ENCODE data around the gene SSBP3. TPM values are rescaled to one million over a fixed set of nuclear protein-coding genes. Genes with fewer than 3 reads are reported as not detected.

The SSBP3 gene
- total and polyA plus RNA-seq, 8 donors, result 33.0 to 129 (median 112) TPM

DNA sequence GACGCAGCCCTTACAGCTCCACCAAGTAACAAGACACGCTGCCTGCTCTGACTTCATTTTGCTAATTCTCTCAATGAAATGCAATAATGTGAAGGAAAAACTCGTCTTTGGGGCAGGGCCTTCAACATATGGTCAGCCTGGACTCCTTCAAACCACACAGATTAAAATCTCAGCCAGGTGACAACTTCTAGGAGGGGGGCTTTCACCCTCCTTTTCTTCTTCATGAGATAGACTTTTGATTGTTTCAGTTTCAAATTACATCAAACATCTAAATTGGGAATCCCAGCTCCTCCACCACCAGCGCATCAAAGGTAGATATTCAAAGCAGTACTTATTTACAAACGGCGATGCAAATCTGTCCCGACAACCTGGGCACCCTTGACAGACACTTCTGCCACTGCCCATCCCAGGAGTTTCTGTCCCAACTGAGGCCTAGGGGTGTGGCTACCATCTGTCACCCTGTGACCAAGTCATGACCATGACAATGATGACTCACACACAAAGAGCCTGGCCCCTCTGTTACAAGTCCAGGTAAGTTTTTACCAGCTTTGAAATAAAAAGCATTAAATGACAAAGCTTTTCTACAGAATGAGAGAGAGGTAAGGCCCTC, 29.7 kb downstream of the SSBP3 start:
- Histone ChIP-seq H3K36me3 (no peaks in the 10 kb centered on the region), H3K9me3 (no peaks in the 10 kb centered on the region), H3K27ac (no peak overlapping the region), H3K4me3 (no peak overlapping the region), H3K27me3 (no peaks in the 10 kb centered on the region), H3K4me1 (peaks cover 12 to 47% of the 10 kb centered on the region in 2 donors)
- no peak for DNase-seq
- intact Hi-C loops (cut with DNase I), result no loop called here
- TF ChIP-seq, protein P1, sequence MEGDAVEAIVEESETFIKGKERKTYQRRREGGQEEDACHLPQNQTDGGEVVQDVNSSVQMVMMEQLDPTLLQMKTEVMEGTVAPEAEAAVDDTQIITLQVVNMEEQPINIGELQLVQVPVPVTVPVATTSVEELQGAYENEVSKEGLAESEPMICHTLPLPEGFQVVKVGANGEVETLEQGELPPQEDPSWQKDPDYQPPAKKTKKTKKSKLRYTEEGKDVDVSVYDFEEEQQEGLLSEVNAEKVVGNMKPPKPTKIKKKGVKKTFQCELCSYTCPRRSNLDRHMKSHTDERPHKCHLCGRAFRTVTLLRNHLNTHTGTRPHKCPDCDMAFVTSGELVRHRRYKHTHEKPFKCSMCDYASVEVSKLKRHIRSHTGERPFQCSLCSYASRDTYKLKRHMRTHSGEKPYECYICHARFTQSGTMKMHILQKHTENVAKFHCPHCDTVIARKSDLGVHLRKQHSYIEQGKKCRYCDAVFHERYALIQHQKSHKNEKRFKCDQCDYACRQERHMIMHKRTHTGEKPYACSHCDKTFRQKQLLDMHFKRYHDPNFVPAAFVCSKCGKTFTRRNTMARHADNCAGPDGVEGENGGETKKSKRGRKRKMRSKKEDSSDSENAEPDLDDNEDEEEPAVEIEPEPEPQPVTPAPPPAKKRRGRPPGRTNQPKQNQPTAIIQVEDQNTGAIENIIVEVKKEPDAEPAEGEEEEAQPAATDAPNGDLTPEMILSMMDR (IDR thresholded peaks at IDR 0.05), result no peak
- peak; percentile 44 for ATAC-seq

DNA sequence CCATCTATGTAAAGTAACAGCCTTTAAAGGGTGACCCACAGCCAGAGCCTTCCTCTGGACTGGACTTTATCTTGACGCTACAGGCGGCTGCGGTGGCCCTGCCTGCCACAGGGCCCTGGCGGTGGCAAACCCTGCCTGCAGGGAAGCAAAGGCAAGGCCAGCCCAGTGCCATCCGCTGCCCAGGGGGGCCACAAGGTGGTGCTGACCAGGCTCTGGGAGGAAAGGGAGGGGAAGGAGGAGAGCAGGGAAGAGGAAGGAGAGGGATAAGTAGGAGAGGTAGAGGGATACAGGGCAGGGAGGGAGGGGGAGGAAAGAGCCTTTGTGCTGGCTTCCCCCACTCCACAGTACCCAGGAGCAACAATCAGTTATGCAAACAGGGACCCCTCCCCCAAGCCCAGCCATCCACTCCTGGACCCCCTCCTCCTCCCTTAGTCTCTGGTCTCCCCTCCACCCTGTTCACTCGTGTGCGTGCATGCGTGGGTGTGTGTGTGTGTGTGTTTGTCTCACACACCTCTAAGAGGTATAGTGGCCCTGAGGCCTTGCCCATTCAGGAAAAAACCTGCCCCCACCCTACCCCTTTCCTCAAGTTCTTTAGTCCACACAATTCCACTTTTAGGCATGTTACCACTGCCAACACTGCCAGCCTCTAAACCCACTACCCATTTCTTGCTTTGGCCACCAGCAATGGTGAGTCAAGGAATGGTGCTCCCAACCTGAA, 30.3 kb downstream of the SSBP3 start:
- Histone ChIP-seq H3K27me3 (no peaks in the 10 kb centered on the region), H3K4me1 (peaks cover 12 to 49% of the 10 kb centered on the region in 2 donors), H3K27ac (no peak overlapping the region), H3K9me3 (no peaks in the 10 kb centered on the region), H3K36me3 (no peaks in the 10 kb centered on the region), H3K4me3 (no peak overlapping the region)
- DNase-seq (no peak), ATAC-seq (no peak)
- TF ChIP-seq, protein P1 (IDR thresholded peaks at IDR 0.05), result no peak
- intact Hi-C loops (cut with DNase I), result no loop called here

DNA sequence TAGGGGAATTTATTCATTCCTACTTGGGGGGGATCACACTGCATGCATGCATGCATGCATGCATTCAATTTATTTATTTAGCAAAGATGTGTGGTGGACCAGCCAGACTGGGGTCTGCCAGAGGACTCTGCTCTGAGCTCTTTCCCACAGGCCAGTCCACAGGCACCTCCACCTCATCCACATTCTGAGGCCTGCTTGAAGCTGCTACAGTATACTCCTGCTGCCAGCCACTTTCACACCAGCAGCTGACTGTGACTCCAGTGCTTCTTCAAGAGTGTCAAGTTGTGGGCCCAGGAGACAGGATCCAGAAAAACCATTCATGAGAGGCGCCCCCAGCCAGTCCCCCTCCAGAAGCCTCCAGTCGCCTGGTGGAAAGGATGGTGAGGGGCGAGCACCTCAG, 30.9 kb downstream of the SSBP3 start:
- Histone ChIP-seq H3K4me3 (no peak overlapping the region), H3K36me3 (no peaks in the 10 kb centered on the region), H3K27me3 (no peaks in the 10 kb centered on the region), H3K4me1 (peaks cover 10 to 49% of the 10 kb centered on the region in 2 donors), H3K9me3 (no peaks in the 10 kb centered on the region), H3K27ac (no peak overlapping the region)
- ATAC-seq, result no peak
- TF ChIP-seq, protein P1 (IDR thresholded peaks at IDR 0.05), result no peak
- intact Hi-C loops (cut with DNase I), result no loop called here
- no peak for DNase-seq

DNA sequence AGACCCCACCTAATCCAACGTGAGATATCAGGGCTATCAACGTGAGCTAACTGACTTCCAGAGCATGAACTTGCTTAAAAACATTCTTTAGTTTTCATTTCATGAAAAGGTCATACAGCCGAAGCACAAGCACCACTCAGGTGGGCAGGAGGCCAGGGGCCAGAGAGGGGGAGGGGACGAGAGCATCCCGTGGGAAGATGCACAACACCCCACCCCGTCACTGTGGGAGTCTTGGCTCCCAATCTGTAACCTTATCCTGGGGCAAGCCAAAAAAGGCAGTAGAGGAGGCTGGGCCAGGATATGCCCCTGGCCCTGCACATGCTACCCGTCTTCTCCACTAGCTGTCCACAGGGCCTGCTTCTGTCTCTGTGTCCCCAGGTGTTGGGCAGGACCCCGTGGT, 31.4 kb downstream of the SSBP3 start:
- peaks cover 5 to 47% of the 10 kb centered on the region in 2 donors for H3K4me1 ChIP-seq
- no peaks in the 10 kb centered on the region for H3K36me3 ChIP-seq
- ATAC-seq (no peak), DNase-seq (no peak)
- no peaks in the 10 kb centered on the region for H3K9me3 ChIP-seq
- H3K4me3 ChIP-seq, result no peak overlapping the region
- H3K27ac ChIP-seq, result no peak overlapping the region
- no peaks in the 10 kb centered on the region for H3K27me3 ChIP-seq
- TF ChIP-seq, protein P1 (IDR thresholded peaks at IDR 0.05), result no peak
- intact Hi-C loops (cut with DNase I), result no loop called here

DNA sequence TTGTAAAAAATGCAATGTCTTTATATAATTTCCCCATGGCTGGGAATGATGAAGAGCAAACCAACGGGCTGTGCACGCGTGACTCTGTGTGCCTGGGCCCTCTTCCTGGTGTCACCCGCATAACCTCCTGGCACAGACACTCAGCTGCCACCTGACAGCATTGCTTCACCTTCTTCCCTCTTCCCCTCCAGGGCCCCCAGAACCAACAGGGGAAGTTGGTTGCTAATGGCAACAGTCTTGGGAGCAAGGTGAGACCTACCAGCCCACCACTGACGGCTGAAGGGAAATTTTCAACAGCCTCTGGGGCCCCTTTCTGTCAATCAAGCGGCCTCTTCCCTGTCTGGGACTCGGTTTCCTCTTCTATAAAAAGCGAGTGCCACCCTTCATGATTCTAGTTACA, 33.2 kb downstream of the SSBP3 start:
- Histone ChIP-seq H3K4me1 (peaks cover 0 to 31% of the 10 kb centered on the region in 2 donors), H3K27ac (no peak overlapping the region), H3K27me3 (no peaks in the 10 kb centered on the region), H3K9me3 (no peaks in the 10 kb centered on the region), H3K4me3 (no peak overlapping the region), H3K36me3 (no peaks in the 10 kb centered on the region)
- intact Hi-C loops (cut with DNase I), result no loop called here
- ATAC-seq (no peak), DNase-seq (no peak)
- TF ChIP-seq, protein P1 (IDR thresholded peaks at IDR 0.05), result no peak
